Ovary (tissue), 9 donors: ENCODE data around the gene TPRA1. TPM values are rescaled to one million over a fixed set of nuclear protein-coding genes. Genes with fewer than 3 reads are reported as not detected.

Experiments
- DNase-seq, 5 donors: peaks; one replicate each; pipeline ENCODE4 v3.0.0-alpha.2; 2019 to 2020
- H3K27ac ChIP-seq, 2 donors: fragments of 200-600 bp; one replicate each; pipeline versions ENCODE4 v1.5.1 to v1.8.0; 2019 to 2022
- H3K27me3 ChIP-seq: fragments of 200-600 bp; one replicate; pipeline ENCODE4 v1.8.0; 2022
- H3K36me3 ChIP-seq: fragments of 200-600 bp; sonication (generic); one replicate; pipeline ENCODE4 v1.5.1; 2019
- H3K4me1 ChIP-seq: one replicate; pipeline ENCODE4 v1.8.1; 2013; ENCODE audit warnings: mild to moderate bottlenecking, moderate library complexity; ENCODE audit not compliant: insufficient read depth
- H3K4me3 ChIP-seq: fragments of 200-600 bp; sonication (generic); one replicate; pipeline ENCODE4 v1.5.1; 2017
- H3K9me3 ChIP-seq, 2 donors: fragments of 200-600 bp in 1 of 2; sonication (generic) in 1 of 2; one replicate each; pipeline versions ENCODE4 v1.5.1 to v1.8.1; 2013 to 2019; ENCODE audit warnings: mild to moderate bottlenecking in 1 of 2, moderate library complexity in 1 of 2
- EP300 ChIP-seq: sonication (generic); formaldehyde crosslinking; IDR thresholded peaks from one replicate; pipeline ENCODE4 v1.6.1; 2017; ENCODE audit warnings: antibody characterized with exemption
- POLR2A ChIP-seq: fragments of 450-650 bp; IDR thresholded peaks from one replicate; pipeline ENCODE4 v1.6.1; 2017; ENCODE audit warnings: antibody characterized with exemption, mild to moderate bottlenecking, moderate library complexity
- WGBS, 3 donors: extraction: QIAGEN DNeasy Blood & Tissue Kit in 1 of 3; methylation state at CpG; one replicate each; pipeline versions ENCODE4 v1.1.5 to v1.1.7; 2013 to 2017; 5-methylcytosine and 5-hydroxymethylcytosine counted together
- intact Hi-C, 4 donors: fragments of 100-400 bp; cut with DNase I; formaldehyde crosslinking; loops; one replicate each; pipeline versions ENCODE4 v1.11.0 to v1.15.1; 2022 to 2023
- polyA plus RNA-seq, 2 donors: library from polyadenylated mRNA; stranded (reverse); fragments of 200-250 nt in 1 of 2; fragments of 350-450 nt in 1 of 2; fragmentation: Illumina TruSeq in 1 of 2; extraction: RNeasy Lipid Tissue Mini Kit (QIAGEN cat#74804) in 1 of 2; gene quantifications; one replicate each; pipeline ENCODE4 v1.2.3, GENCODE V29; 2013 to 2014
- total RNA-seq, 7 donors: library from RNA; depleted of rRNA in 2 of 7; stranded (reverse); fragments of >200 nt in 2 of 7; fragmentation: NEBNext Ultra II Directional in 3 of 7; extraction: Animal tissue kit (Norgen Biotek cat#: 25700) in 3 of 7; gene quantifications; one replicate each; pipeline versions ENCODE4 v1.1.0 to v1.2.4, GENCODE V29; 2016 to 2023
- TF ChIP-seq, protein P1 (sequence below), 3 donors: fragments of 450-650 bp in 2 of 3; fragments of 200-600 bp in 1 of 3; IDR thresholded peaks; one replicate each; pipeline versions ENCODE4 v1.5.1 to v1.8.0; 2016 to 2022; ENCODE audit warnings: antibody characterized with exemption in 3 of 3, mild to moderate bottlenecking in 1 of 3
- donor health status: DM: no; HTN: no; CAD: no; lungs with moderate emphysema.
- donor health status: DM: no; HTN: no; CAD: no.
- donor health status: Bipolar disorder and iron deficiency.
- donor health status: DM: yes; HTN: yes; CAD: no.
- donor health status: DM: no; HTN: no; CAD: no.
- donor health status: DM: yes; HTN: yes; CAD: no.

TPRA1 gene
- total and polyA plus RNA-seq, 9 donors = 6.4 to 40.3 (median 36.6) TPM

GRCh38 chr3:127535106-127535785 is 55.3 kb downstream of the TPRA1 start:
- intact Hi-C loops = loop anchor here in 1 of 4 donors (10.0 kb wide), 1 partner anchor 860 kb away; no protein-coding TSS in a partner anchor
- Histone ChIP-seq H3K27ac (no peak overlapping the region), H3K4me3 (no peak overlapping the region), H3K9me3 (no peaks in the 10 kb centered on the region), H3K4me1 (no peaks in the 10 kb centered on the region), H3K36me3 (no peaks in the 10 kb centered on the region), H3K27me3 (no peaks in the 10 kb centered on the region)
- TF ChIP-seq, protein P1, sequence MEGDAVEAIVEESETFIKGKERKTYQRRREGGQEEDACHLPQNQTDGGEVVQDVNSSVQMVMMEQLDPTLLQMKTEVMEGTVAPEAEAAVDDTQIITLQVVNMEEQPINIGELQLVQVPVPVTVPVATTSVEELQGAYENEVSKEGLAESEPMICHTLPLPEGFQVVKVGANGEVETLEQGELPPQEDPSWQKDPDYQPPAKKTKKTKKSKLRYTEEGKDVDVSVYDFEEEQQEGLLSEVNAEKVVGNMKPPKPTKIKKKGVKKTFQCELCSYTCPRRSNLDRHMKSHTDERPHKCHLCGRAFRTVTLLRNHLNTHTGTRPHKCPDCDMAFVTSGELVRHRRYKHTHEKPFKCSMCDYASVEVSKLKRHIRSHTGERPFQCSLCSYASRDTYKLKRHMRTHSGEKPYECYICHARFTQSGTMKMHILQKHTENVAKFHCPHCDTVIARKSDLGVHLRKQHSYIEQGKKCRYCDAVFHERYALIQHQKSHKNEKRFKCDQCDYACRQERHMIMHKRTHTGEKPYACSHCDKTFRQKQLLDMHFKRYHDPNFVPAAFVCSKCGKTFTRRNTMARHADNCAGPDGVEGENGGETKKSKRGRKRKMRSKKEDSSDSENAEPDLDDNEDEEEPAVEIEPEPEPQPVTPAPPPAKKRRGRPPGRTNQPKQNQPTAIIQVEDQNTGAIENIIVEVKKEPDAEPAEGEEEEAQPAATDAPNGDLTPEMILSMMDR (IDR thresholded peaks at IDR 0.05) = no peak
- DNase-seq = no peak
- WGBS, 3 donors = 85 to 92% (median 91%) methylated on average over 12 of the region's 12 CpGs

DNA sequence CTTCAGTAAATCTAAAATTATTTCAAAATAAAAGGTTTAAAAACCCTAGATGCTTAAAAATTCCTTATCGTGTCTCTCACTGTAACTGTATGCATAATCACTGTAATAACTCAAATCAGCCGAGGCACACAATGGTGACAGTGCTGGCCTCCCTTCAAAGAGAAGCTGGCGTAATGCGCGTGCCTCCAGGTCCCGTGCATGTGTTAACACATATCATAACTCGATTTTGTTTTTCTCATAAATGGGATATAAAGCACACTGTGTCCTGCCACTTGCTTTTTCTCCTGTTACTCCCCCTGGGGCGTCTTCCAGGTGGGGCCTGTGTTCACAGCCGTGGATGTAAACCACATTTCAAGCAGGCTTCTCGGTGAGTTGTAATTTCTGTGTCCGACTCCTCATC is 56.0 kb downstream of the TPRA1 start:
- intact Hi-C loops = loop anchor here in 1 of 4 donors (10.0 kb wide), 1 partner anchor 860 kb away; no protein-coding TSS in a partner anchor
- H3K9me3 ChIP-seq = no peaks in the 10 kb centered on the region
- WGBS, 3 donors = 67 to 73% (median 69%) methylated on average over 11 of the region's 11 CpGs
- no peak for TF ChIP-seq EP300
- TF ChIP-seq POLR2A = no peak
- TF ChIP-seq, protein P1 (IDR thresholded peaks at IDR 0.05) = no peak
- H3K4me3 ChIP-seq = no peak overlapping the region
- no peaks in the 10 kb centered on the region for H3K27me3 ChIP-seq
- no peaks in the 10 kb centered on the region for H3K4me1 ChIP-seq
- H3K27ac ChIP-seq = no peak overlapping the region
- no peaks in the 10 kb centered on the region for H3K36me3 ChIP-seq
- DNase-seq = no peak

GRCh38 chr3:127534161-127534451 is 56.4 kb downstream of the TPRA1 start:
- Histone ChIP-seq H3K36me3 (no peaks in the 10 kb centered on the region), H3K4me1 (no peaks in the 10 kb centered on the region), H3K27me3 (no peaks in the 10 kb centered on the region), H3K9me3 (no peaks in the 10 kb centered on the region), H3K27ac (no peak overlapping the region), H3K4me3 (no peak overlapping the region)
- intact Hi-C loops = loop anchor here in 1 of 4 donors (10.0 kb wide), 1 partner anchor 859 kb away; no protein-coding TSS in a partner anchor
- no peak for DNase-seq
- WGBS, 3 donors = 76 to 85% (median 85%) methylated on average over 2 of the region's 2 CpGs
- no peak for TF ChIP-seq EP300
- TF ChIP-seq, protein P1 (IDR thresholded peaks at IDR 0.05) = no peak
- no peak for TF ChIP-seq POLR2A

DNA sequence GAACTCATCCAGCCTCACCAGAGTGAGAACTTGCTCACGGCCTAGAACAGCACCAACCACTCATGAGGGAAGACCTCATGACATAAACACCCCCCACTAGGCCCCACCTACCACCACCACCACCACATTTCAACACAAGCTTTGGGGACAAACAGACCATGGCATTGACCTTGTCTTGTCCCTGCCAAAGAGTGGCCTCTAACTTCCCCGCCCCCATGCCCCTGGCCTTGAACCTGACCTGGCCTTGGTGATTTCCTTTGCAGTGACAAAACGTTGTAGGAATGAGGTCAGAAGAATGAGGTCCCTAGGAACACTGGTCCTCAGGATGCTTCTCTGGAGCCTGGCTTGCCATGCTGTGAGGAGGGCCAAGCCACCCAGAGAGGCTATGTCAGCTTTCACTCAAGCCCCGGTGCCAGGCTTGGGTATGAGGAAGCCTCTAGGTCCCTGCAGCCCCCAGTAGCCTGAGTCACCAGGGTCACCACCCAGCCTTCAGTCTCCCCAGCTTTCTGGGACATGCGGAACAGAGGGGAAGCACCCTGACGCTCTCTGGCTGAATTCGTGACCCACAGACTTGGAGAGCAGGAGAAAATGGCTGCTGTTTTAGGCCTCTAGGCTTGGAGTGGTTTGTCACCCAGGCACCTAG is 57.9 kb downstream of the TPRA1 start:
- Histone ChIP-seq H3K9me3 (no peaks in the 10 kb centered on the region), H3K4me1 (no peaks in the 10 kb centered on the region), H3K27ac (no peak overlapping the region), H3K36me3 (no peaks in the 10 kb centered on the region), H3K4me3 (no peak overlapping the region), H3K27me3 (no peaks in the 10 kb centered on the region)
- 86 to 88% (median 87%) methylated on average over 7 of the region's 7 CpGs for WGBS, 3 donors
- intact Hi-C loops = loop anchor here in 1 of 4 donors (10.0 kb wide), 1 partner anchor 858 kb away; no protein-coding TSS in a partner anchor
- DNase-seq = no peak
- TF ChIP-seq, protein P1 (IDR thresholded peaks at IDR 0.05) = no peak
- TF ChIP-seq EP300 (no peak), POLR2A (no peak)
